ENCODE results near the gene CCDC149.

GRCh38 chr4:24768006-24768405 lies 144.8 kb downstream of the CCDC149 start:
- TF ChIP-seq CTCF (IDR thresholded peaks at IDR 0.05; ENCODE audit: borderline replicate concordance, extremely low read depth, low read length, poor library complexity, severe bottlenecking) (no peak), EZH2 (IDR thresholded peaks at IDR 0.05; ENCODE audit: borderline replicate concordance, low read depth, low read length, severe bottlenecking) (no peak)

Measured in DND-41 (cell line).